Measurements from ENCODE around the gene MOGAT2. TPM values are rescaled to one million over a fixed set of nuclear protein-coding genes. Genes with fewer than 3 reads are reported as not detected.

The MOGAT2 gene
- polyA plus RNA-seq, 2 donors, result 0.02 TPM; not detected in 1

- no peaks in the 10 kb centered on the region for H3K27me3 ChIP-seq (ENCODE audit: control insufficient read depth in 1 of 2, insufficient read depth in 2 of 2, low read length in 2 of 2)
- no peaks in the 10 kb centered on the region for H3K36me3 ChIP-seq (ENCODE audit: control insufficient read depth in 2 of 2, insufficient read depth in 2 of 2, low read length in 1 of 2)
- no peak overlapping the region for H3K4me3 ChIP-seq (ENCODE audit: low read depth in 1 of 2, low read length in 2 of 2)
- peaks cover 0 to 11% of the 10 kb centered on the region in 2 donors for H3K4me1 ChIP-seq (ENCODE audit: control insufficient read depth in 2 of 2, insufficient read depth in 2 of 2, low read length in 1 of 2)
- no peak overlapping the region for H3K27ac ChIP-seq (ENCODE audit: low read depth in 2 of 2, low read length in 1 of 2)
- H3K9me3 ChIP-seq (ENCODE audit: control insufficient read depth in 2 of 2, insufficient read depth in 1 of 2, low read depth in 1 of 2, low read length in 1 of 2), result no peaks in the 10 kb centered on the region
- WGBS, 2 donors, result 96% methylated on average over 3 of the region's 3 CpGs
These were observed 47.5 kb downstream of the MOGAT2 start for GRCh38 chr11:75765116-75765515.

- WGBS, 2 donors, result 79 to 84% methylated on average over 4 of the region's 4 CpGs
- Histone ChIP-seq H3K4me1 (ENCODE audit: control insufficient read depth in 2 of 2, insufficient read depth in 2 of 2, low read length in 1 of 2) (peaks cover 0 to 11% of the 10 kb centered on the region in 2 donors), H3K36me3 (ENCODE audit: control insufficient read depth in 2 of 2, insufficient read depth in 2 of 2, low read length in 1 of 2) (no peaks in the 10 kb centered on the region), H3K4me3 (ENCODE audit: low read depth in 1 of 2, low read length in 2 of 2) (no peak overlapping the region), H3K27ac (ENCODE audit: low read depth in 2 of 2, low read length in 1 of 2) (no peak overlapping the region), H3K27me3 (ENCODE audit: control insufficient read depth in 1 of 2, insufficient read depth in 2 of 2, low read length in 2 of 2) (no peaks in the 10 kb centered on the region), H3K9me3 (ENCODE audit: control insufficient read depth in 2 of 2, insufficient read depth in 1 of 2, low read depth in 1 of 2, low read length in 1 of 2) (no peaks in the 10 kb centered on the region)
These were observed 49.0 kb downstream of the MOGAT2 start for GRCh38 chr11:75766443-75767227.

- no peak overlapping the region for H3K4me3 ChIP-seq (ENCODE audit: low read depth in 1 of 2, low read length in 2 of 2)
- peaks cover 0 to 11% of the 10 kb centered on the region in 2 donors for H3K4me1 ChIP-seq (ENCODE audit: control insufficient read depth in 2 of 2, insufficient read depth in 2 of 2, low read length in 1 of 2)
- H3K36me3 ChIP-seq (ENCODE audit: control insufficient read depth in 2 of 2, insufficient read depth in 2 of 2, low read length in 1 of 2), result no peaks in the 10 kb centered on the region
- WGBS, 2 donors, result 92 to 95% methylated on average over 6 of the region's 6 CpGs
- no peaks in the 10 kb centered on the region for H3K27me3 ChIP-seq (ENCODE audit: control insufficient read depth in 1 of 2, insufficient read depth in 2 of 2, low read length in 2 of 2)
- H3K9me3 ChIP-seq (ENCODE audit: control insufficient read depth in 2 of 2, insufficient read depth in 1 of 2, low read depth in 1 of 2, low read length in 1 of 2), result no peaks in the 10 kb centered on the region
- no peak overlapping the region for H3K27ac ChIP-seq (ENCODE audit: low read depth in 2 of 2, low read length in 1 of 2)
These were observed 49.6 kb downstream of the MOGAT2 start for GRCh38 chr11:75767228-75767572.

GRCh38 chr11:75767793-75768111, 50.1 kb downstream of the MOGAT2 start:
- no peaks in the 10 kb centered on the region for H3K9me3 ChIP-seq (ENCODE audit: control insufficient read depth in 2 of 2, insufficient read depth in 1 of 2, low read depth in 1 of 2, low read length in 1 of 2)
- peaks cover 0 to 11% of the 10 kb centered on the region in 2 donors for H3K4me1 ChIP-seq (ENCODE audit: control insufficient read depth in 2 of 2, insufficient read depth in 2 of 2, low read length in 1 of 2)
- no peak overlapping the region for H3K27ac ChIP-seq (ENCODE audit: low read depth in 2 of 2, low read length in 1 of 2)
- H3K27me3 ChIP-seq (ENCODE audit: control insufficient read depth in 1 of 2, insufficient read depth in 2 of 2, low read length in 2 of 2), result no peaks in the 10 kb centered on the region
- WGBS, 2 donors, result 45 to 53% methylated on average over 1 of the region's 1 CpG
- H3K36me3 ChIP-seq (ENCODE audit: control insufficient read depth in 2 of 2, insufficient read depth in 2 of 2, low read length in 1 of 2), result no peaks in the 10 kb centered on the region
- H3K4me3 ChIP-seq (ENCODE audit: low read depth in 1 of 2, low read length in 2 of 2), result no peak overlapping the region

GRCh38 chr11:75768112-75768908, 50.7 kb downstream of the MOGAT2 start, which contains the start of gene DGAT2:
Gene DGAT2 (plus strand): TSS chr11:75768778. CDS start chr11:75768992, 214 bp downstream.
- Histone ChIP-seq H3K9me3 (ENCODE audit: control insufficient read depth in 2 of 2, insufficient read depth in 1 of 2, low read depth in 1 of 2, low read length in 1 of 2) (no peaks in the 10 kb centered on the region), H3K27ac (ENCODE audit: low read depth in 2 of 2, low read length in 1 of 2) (peak within 1 kb of the TSS in 1 of 2 donors; percentile 40), H3K4me3 (ENCODE audit: low read depth in 1 of 2, low read length in 2 of 2) (peak within 1 kb of the TSS; percentile 47 to 59), H3K36me3 (ENCODE audit: control insufficient read depth in 2 of 2, insufficient read depth in 2 of 2, low read length in 1 of 2) (no peaks in the 10 kb centered on the region), H3K27me3 (ENCODE audit: control insufficient read depth in 1 of 2, insufficient read depth in 2 of 2, low read length in 2 of 2) (no peaks in the 10 kb centered on the region), H3K4me1 (ENCODE audit: control insufficient read depth in 2 of 2, insufficient read depth in 2 of 2, low read length in 1 of 2) (peaks cover 0 to 11% of the 10 kb centered on the region in 2 donors)
- WGBS, 2 donors, result 2 to 3% methylated on average over 65 to 66 of the region's 66 CpGs

- Histone ChIP-seq H3K36me3 (ENCODE audit: control insufficient read depth in 2 of 2, insufficient read depth in 2 of 2, low read length in 1 of 2) (no peaks in the 10 kb centered on the region), H3K9me3 (ENCODE audit: control insufficient read depth in 2 of 2, insufficient read depth in 1 of 2, low read depth in 1 of 2, low read length in 1 of 2) (no peaks in the 10 kb centered on the region), H3K4me1 (ENCODE audit: control insufficient read depth in 2 of 2, insufficient read depth in 2 of 2, low read length in 1 of 2) (peaks cover 0 to 11% of the 10 kb centered on the region in 2 donors), H3K27ac (ENCODE audit: low read depth in 2 of 2, low read length in 1 of 2) (peak overlapping the region in 1 of 2 donors; percentile 40), H3K4me3 (ENCODE audit: low read depth in 1 of 2, low read length in 2 of 2) (peak overlapping the region; percentile 47 to 59), H3K27me3 (ENCODE audit: control insufficient read depth in 1 of 2, insufficient read depth in 2 of 2, low read length in 2 of 2) (no peaks in the 10 kb centered on the region)
- WGBS, 2 donors, result 13 to 16% methylated on average over 41 to 46 of the region's 46 CpGs
These were observed 51.5 kb downstream of the MOGAT2 start for GRCh38 chr11:75768909-75769771.

GRCh38 chr11:75770102-75770501, 52.5 kb downstream of the MOGAT2 start:
- Histone ChIP-seq H3K4me3 (ENCODE audit: low read depth in 1 of 2, low read length in 2 of 2) (peak overlapping the region in 1 of 2 donors; percentile 59), H3K27ac (ENCODE audit: low read depth in 2 of 2, low read length in 1 of 2) (no peak overlapping the region), H3K36me3 (ENCODE audit: control insufficient read depth in 2 of 2, insufficient read depth in 2 of 2, low read length in 1 of 2) (no peaks in the 10 kb centered on the region), H3K27me3 (ENCODE audit: control insufficient read depth in 1 of 2, insufficient read depth in 2 of 2, low read length in 2 of 2) (no peaks in the 10 kb centered on the region), H3K4me1 (ENCODE audit: control insufficient read depth in 2 of 2, insufficient read depth in 2 of 2, low read length in 1 of 2) (peaks cover 0 to 11% of the 10 kb centered on the region in 2 donors), H3K9me3 (ENCODE audit: control insufficient read depth in 2 of 2, insufficient read depth in 1 of 2, low read depth in 1 of 2, low read length in 1 of 2) (no peaks in the 10 kb centered on the region)
- 84% methylated on average over 5 of the region's 5 CpGs for WGBS, 2 donors

GRCh38 chr11:75771646-75772410, 54.2 kb downstream of the MOGAT2 start:
- Histone ChIP-seq H3K4me3 (ENCODE audit: low read depth in 1 of 2, low read length in 2 of 2) (no peak overlapping the region), H3K27ac (ENCODE audit: low read depth in 2 of 2, low read length in 1 of 2) (peak overlapping the region in 1 of 2 donors; percentile 39), H3K9me3 (ENCODE audit: control insufficient read depth in 2 of 2, insufficient read depth in 1 of 2, low read depth in 1 of 2, low read length in 1 of 2) (no peaks in the 10 kb centered on the region), H3K27me3 (ENCODE audit: control insufficient read depth in 1 of 2, insufficient read depth in 2 of 2, low read length in 2 of 2) (no peaks in the 10 kb centered on the region), H3K36me3 (ENCODE audit: control insufficient read depth in 2 of 2, insufficient read depth in 2 of 2, low read length in 1 of 2) (no peaks in the 10 kb centered on the region), H3K4me1 (ENCODE audit: control insufficient read depth in 2 of 2, insufficient read depth in 2 of 2, low read length in 1 of 2) (peaks cover 0 to 11% of the 10 kb centered on the region in 2 donors)
- 89 to 90% methylated on average over 6 of the region's 6 CpGs for WGBS, 2 donors

Data from esophagus (tissue), 2 donors.